Activated T-helper 1 cell treated with anti-CD3 and anti-CD28 coated beads, Interleukin-12 subunit alpha, Interleukin-12 subunit beta, Interleukin-2, Interleukin-4 antibody, amounts not matched to agents 30 ng/mL and 10 ng/mL and 1 ng/mL, durations not matched to agents 14 hours and 24 hours and 36 hours (primary cell): ENCODE measurements around the gene ATP8B4. TPM values are rescaled to one million over a fixed set of nuclear protein-coding genes. Genes with fewer than 3 reads are reported as not detected.

ENCODE experiments used
- DNase-seq: peaks from one replicate; pipeline ENCODE4 v3.0.0; 2021; ENCODE audit warnings: low spot score
- H3K27ac Mint-ChIP-seq: one replicate; pipeline ENCODE4 v1.8.0; 2021; ENCODE audit warnings: mild to moderate bottlenecking, mixed read lengths
- H3K27me3 Mint-ChIP-seq: one replicate; pipeline ENCODE4 v1.8.0; 2022; ENCODE audit warnings: mild to moderate bottlenecking, moderate library complexity, mixed read lengths; ENCODE audit not compliant: insufficient read depth
- H3K36me3 Mint-ChIP-seq: one replicate; pipeline ENCODE4 v1.8.0; 2021; ENCODE audit warnings: low read depth, mixed read lengths
- H3K4me1 Mint-ChIP-seq: one replicate; pipeline ENCODE4 v1.8.0; 2021; ENCODE audit warnings: low read depth, mixed read lengths
- H3K4me3 Mint-ChIP-seq: one replicate; pipeline ENCODE4 v1.8.0; 2021; ENCODE audit warnings: mild to moderate bottlenecking, moderate library complexity, mixed read lengths
- H3K9me3 Mint-ChIP-seq: one replicate; pipeline ENCODE4 v1.8.0; 2021; ENCODE audit warnings: mixed read lengths
- intact Hi-C: fragments of 100-400 bp; cut with micrococcal nuclease; formaldehyde crosslinking; loops from one replicate; pipeline ENCODE4 v1.15.1; 2024
- total RNA-seq: library from RNA; stranded (reverse); gene quantifications from 2 replicates; pipeline ENCODE4 v1.2.3, GENCODE V29; 2022

The ATP8B4 gene
- total RNA-seq, 1 donor from 2014 or later, result 49.7 TPM

- H3K4me1 Mint-ChIP-seq, result peaks cover 87% of the 10 kb centered on the region
- peak overlapping the region; percentile 37 for H3K4me3 Mint-ChIP-seq
- DNase-seq, result no peak
- peaks cover 6% of the 10 kb centered on the region for H3K9me3 Mint-ChIP-seq
- intact Hi-C loops, result no loop called here
- no peaks in the 10 kb centered on the region for H3K27me3 Mint-ChIP-seq
- H3K27ac Mint-ChIP-seq, result peak overlapping the region; percentile 73
- H3K36me3 Mint-ChIP-seq, result peaks cover 49% of the 10 kb centered on the region
These were observed 4.8 kb downstream of the ATP8B4 start for GRCh38 chr15:50113992-50114780.

- intact Hi-C loops, result no loop called here
- DNase-seq, result no peak
- peak overlapping the region; percentile 25 for H3K27ac Mint-ChIP-seq
- H3K9me3 Mint-ChIP-seq, result peaks cover 6% of the 10 kb centered on the region
- H3K4me1 Mint-ChIP-seq, result peaks cover 89% of the 10 kb centered on the region
- H3K27me3 Mint-ChIP-seq, result no peaks in the 10 kb centered on the region
- peaks cover 47% of the 10 kb centered on the region for H3K36me3 Mint-ChIP-seq
- H3K4me3 Mint-ChIP-seq, result no peak overlapping the region
These were observed 5.9 kb downstream of the ATP8B4 start for GRCh38 chr15:50113187-50113505.

GRCh38 chr15:50112488-50113186 is 6.4 kb downstream of the ATP8B4 start:
- Mint-ChIP-seq H3K4me3 (peak overlapping the region; percentile 16), H3K27me3 (no peaks in the 10 kb centered on the region), H3K36me3 (peaks cover 45% of the 10 kb centered on the region), H3K27ac (peak overlapping the region; percentile 74), H3K4me1 (peaks cover 90% of the 10 kb centered on the region), H3K9me3 (peaks cover 3% of the 10 kb centered on the region)
- intact Hi-C loops, result no loop called here
- DNase-seq, result no peak

- H3K9me3 Mint-ChIP-seq, result no peaks in the 10 kb centered on the region
- peaks cover 32% of the 10 kb centered on the region for H3K36me3 Mint-ChIP-seq
- H3K27me3 Mint-ChIP-seq, result no peaks in the 10 kb centered on the region
- no peak for DNase-seq
- H3K27ac Mint-ChIP-seq, result peak overlapping the region; percentile 93
- peaks cover 87% of the 10 kb centered on the region for H3K4me1 Mint-ChIP-seq
- intact Hi-C loops, result no loop called here
- H3K4me3 Mint-ChIP-seq, result peak overlapping the region; percentile 51
These were observed 8.7 kb downstream of the ATP8B4 start for GRCh38 chr15:50110285-50110684.

- no peaks in the 10 kb centered on the region for H3K27me3 Mint-ChIP-seq
- H3K9me3 Mint-ChIP-seq, result peaks cover under 1% of the 10 kb centered on the region
- peak overlapping the region; percentile 75 for H3K4me3 Mint-ChIP-seq
- DNase-seq, result no peak
- peaks cover 88% of the 10 kb centered on the region for H3K4me1 Mint-ChIP-seq
- peaks cover 36% of the 10 kb centered on the region for H3K36me3 Mint-ChIP-seq
- intact Hi-C loops, result loop anchor here (5.0 kb wide), 1 partner anchor 138 kb away; no protein-coding TSS in a partner anchor
- H3K27ac Mint-ChIP-seq, result peak overlapping the region; percentile 93
These were observed 9.7 kb downstream of the ATP8B4 start for GRCh38 chr15:50109076-50109987.

GRCh38 chr15:50108461-50108860 is 10.6 kb downstream of the ATP8B4 start:
- H3K4me1 Mint-ChIP-seq, result peaks cover 92% of the 10 kb centered on the region
- H3K36me3 Mint-ChIP-seq, result peaks cover 41% of the 10 kb centered on the region
- intact Hi-C loops, result loop anchor here (5.0 kb wide), 1 partner anchor 139 kb away; no protein-coding TSS in a partner anchor
- H3K27ac Mint-ChIP-seq, result peak overlapping the region; percentile 93
- H3K4me3 Mint-ChIP-seq, result peak overlapping the region; percentile 75
- H3K27me3 Mint-ChIP-seq, result no peaks in the 10 kb centered on the region
- H3K9me3 Mint-ChIP-seq, result peaks cover 9% of the 10 kb centered on the region
- DNase-seq, result no peak

- Mint-ChIP-seq H3K4me3 (peak overlapping the region; percentile 75), H3K4me1 (peaks cover 93% of the 10 kb centered on the region), H3K27ac (peak overlapping the region; percentile 93), H3K36me3 (peaks cover 43% of the 10 kb centered on the region), H3K27me3 (no peaks in the 10 kb centered on the region), H3K9me3 (peaks cover 16% of the 10 kb centered on the region)
- DNase-seq, result peak; percentile 44
- intact Hi-C loops, result loop anchor here (1.0 to 5.0 kb wide), 7 partner anchors 12 to 153 kb away; partner anchors contain the start of genes ATP8B4 and SLC27A2
These were observed 11.2 kb downstream of the ATP8B4 start for GRCh38 chr15:50107591-50108408.

- peak overlapping the region; percentile 75 for H3K4me3 Mint-ChIP-seq
- H3K27me3 Mint-ChIP-seq, result no peaks in the 10 kb centered on the region
- peaks cover 44% of the 10 kb centered on the region for H3K36me3 Mint-ChIP-seq
- intact Hi-C loops, result loop anchor here (1.0 to 5.0 kb wide), 7 partner anchors 12 to 153 kb away; partner anchors contain the start of genes ATP8B4 and SLC27A2
- peak overlapping the region; percentile 93 for H3K27ac Mint-ChIP-seq
- peaks cover 22% of the 10 kb centered on the region for H3K9me3 Mint-ChIP-seq
- H3K4me1 Mint-ChIP-seq, result peaks cover 93% of the 10 kb centered on the region
- no peak for DNase-seq
These were observed 11.9 kb downstream of the ATP8B4 start for GRCh38 chr15:50107157-50107556.

GRCh38 chr15:50106457-50106856 is 12.6 kb downstream of the ATP8B4 start:
- H3K36me3 Mint-ChIP-seq, result peaks cover 45% of the 10 kb centered on the region
- intact Hi-C loops, result loop anchor here (2.0 to 5.0 kb wide), 3 partner anchors 60 to 141 kb away; partner anchors contain the start of gene SLC27A2

GRCh38 chr15:50100486-50100885 is 18.5 kb downstream of the ATP8B4 start:
- no peak for DNase-seq
- intact Hi-C loops, result no loop called here
- H3K27me3 Mint-ChIP-seq, result no peaks in the 10 kb centered on the region
- peaks cover 31% of the 10 kb centered on the region for H3K9me3 Mint-ChIP-seq
- peaks cover 51% of the 10 kb centered on the region for H3K36me3 Mint-ChIP-seq
- H3K4me3 Mint-ChIP-seq, result no peak overlapping the region
- no peak overlapping the region for H3K27ac Mint-ChIP-seq
- peaks cover 68% of the 10 kb centered on the region for H3K4me1 Mint-ChIP-seq

More at GRCh38 chr15:50106457-50106856, 12.6 kb downstream of the ATP8B4 start:
- Mint-ChIP-seq H3K4me3 (peak overlapping the region; percentile 34), H3K4me1 (peaks cover 93% of the 10 kb centered on the region), H3K27me3 (no peaks in the 10 kb centered on the region), H3K9me3 (peaks cover 27% of the 10 kb centered on the region), H3K27ac (peak overlapping the region; percentile 46)
- no peak for DNase-seq

- H3K36me3 Mint-ChIP-seq, result peaks cover 46% of the 10 kb centered on the region
- H3K4me3 Mint-ChIP-seq, result no peak overlapping the region
- H3K9me3 Mint-ChIP-seq, result peaks cover 23% of the 10 kb centered on the region
These were observed 20.5 kb downstream of the ATP8B4 start for GRCh38 chr15:50098545-50098944.

More at GRCh38 chr15:50098545-50098944, 20.5 kb downstream of the ATP8B4 start:
- no peak for DNase-seq
- intact Hi-C loops, result no loop called here
- Mint-ChIP-seq H3K4me1 (peaks cover 57% of the 10 kb centered on the region), H3K27ac (peak overlapping the region; percentile 41), H3K27me3 (no peaks in the 10 kb centered on the region)
